Measurements from ENCODE around the gene LASP1.

The LASP1 gene

GRCh38 chr17:38869526-38870258 lies at the start of gene LASP1:
TSS of gene LASP1 (plus strand) at chr17:38870058. CDS start at chr17:38870190, 132 bp downstream.
- DNase-seq (ENCODE audit: low read depth), result peak; percentile 57
- no peak for TF ChIP-seq CTCF (IDR thresholded peaks at IDR 0.05; ENCODE audit: control insufficient read depth, insufficient read depth, low read depth, low read length, missing control alignments)
- H3K4me3 ChIP-seq (ENCODE audit: control insufficient read depth, low read depth, low read length), result peak within 1 kb of the TSS; percentile 99

- no peak for TF ChIP-seq CTCF (IDR thresholded peaks at IDR 0.05; ENCODE audit: control insufficient read depth, insufficient read depth, low read depth, low read length, missing control alignments)
- H3K4me3 ChIP-seq (ENCODE audit: control insufficient read depth, low read depth, low read length), result peak within 1 kb of the TSS; percentile 91
Measured at GRCh38 chr17:38824899-38825761, 44.7 kb upstream of the LASP1 start, which contains the start of gene CWC25. TSS of gene CWC25 (minus strand) at chr17:38825321. CDS start at chr17:38825183, 138 bp downstream.

GRCh38 chr17:38825762-38826247 lies 44.1 kb upstream of the LASP1 start:
- DNase-seq (ENCODE audit: low read depth), result no peak
- TF ChIP-seq CTCF (IDR thresholded peaks at IDR 0.05; ENCODE audit: control insufficient read depth, insufficient read depth, low read depth, low read length, missing control alignments), result no peak
- peak overlapping the region; percentile 91 for H3K4me3 ChIP-seq (ENCODE audit: control insufficient read depth, low read depth, low read length)

More at GRCh38 chr17:38824899-38825761, 44.7 kb upstream of the LASP1 start, which contains the start of gene CWC25:
- peak; percentile 88 for DNase-seq (ENCODE audit: low read depth)

GRCh38 chr17:38844261-38844757 lies 25.5 kb upstream of the LASP1 start:
- TF ChIP-seq CTCF (IDR thresholded peaks at IDR 0.05; ENCODE audit: control insufficient read depth, insufficient read depth, low read depth, low read length, missing control alignments), result no peak
- no peak overlapping the region for H3K4me3 ChIP-seq (ENCODE audit: control insufficient read depth, low read depth, low read length)
- no peak for DNase-seq (ENCODE audit: low read depth)

GRCh38 chr17:38848557-38848891 lies 21.3 kb upstream of the LASP1 start:
- TF ChIP-seq CTCF (IDR thresholded peaks at IDR 0.05; ENCODE audit: control insufficient read depth, insufficient read depth, low read depth, low read length, missing control alignments), result no peak
- H3K4me3 ChIP-seq (ENCODE audit: control insufficient read depth, low read depth, low read length), result no peak overlapping the region
- DNase-seq (ENCODE audit: low read depth), result no peak

GRCh38 chr17:38848939-38849605 lies 20.8 kb upstream of the LASP1 start:
- no peak overlapping the region for H3K4me3 ChIP-seq (ENCODE audit: control insufficient read depth, low read depth, low read length)
- DNase-seq (ENCODE audit: low read depth), result no peak
- TF ChIP-seq CTCF (IDR thresholded peaks at IDR 0.05; ENCODE audit: control insufficient read depth, insufficient read depth, low read depth, low read length, missing control alignments), result no peak
